ENCODE data around the gene ZBTB37. TPM values are rescaled to one million over a fixed set of nuclear protein-coding genes. Genes with fewer than 3 reads are reported as not detected.

ZBTB37 gene
- total RNA-seq, 1 donor from 2014 or later, result 15.7 TPM

DNA sequence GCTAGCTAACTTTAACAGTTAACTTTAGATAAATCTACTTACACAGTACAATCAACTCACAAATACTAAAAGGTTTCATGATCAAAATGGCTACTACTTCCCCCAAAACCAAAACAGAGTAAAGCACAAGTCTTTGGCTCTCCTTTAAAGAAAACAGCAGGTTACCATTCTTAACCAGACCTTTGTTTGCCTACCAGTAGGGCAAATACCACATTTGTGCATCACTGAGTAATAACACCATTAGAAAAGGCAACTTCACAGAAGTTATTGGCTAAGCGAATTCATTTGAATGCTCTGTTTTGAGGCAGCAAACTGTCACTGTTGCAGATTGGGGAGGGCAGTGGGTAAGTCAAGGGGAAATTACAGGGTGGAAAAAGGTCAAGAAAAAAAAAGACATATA is 66.3 kb downstream of the ZBTB37 start:
- Mint-ChIP-seq H3K27me3 (ENCODE audit: low read depth) (no peaks in the 10 kb centered on the region), H3K4me3 (no peak overlapping the region), H3K4me1 (no peaks in the 10 kb centered on the region), H3K9me3 (no peaks in the 10 kb centered on the region), H3K36me3 (ENCODE audit: low read depth) (peaks cover 3% of the 10 kb centered on the region), H3K27ac (ENCODE audit: unreplicated experiment) (no peak overlapping the region)
- TF ChIP-seq, protein P1, sequence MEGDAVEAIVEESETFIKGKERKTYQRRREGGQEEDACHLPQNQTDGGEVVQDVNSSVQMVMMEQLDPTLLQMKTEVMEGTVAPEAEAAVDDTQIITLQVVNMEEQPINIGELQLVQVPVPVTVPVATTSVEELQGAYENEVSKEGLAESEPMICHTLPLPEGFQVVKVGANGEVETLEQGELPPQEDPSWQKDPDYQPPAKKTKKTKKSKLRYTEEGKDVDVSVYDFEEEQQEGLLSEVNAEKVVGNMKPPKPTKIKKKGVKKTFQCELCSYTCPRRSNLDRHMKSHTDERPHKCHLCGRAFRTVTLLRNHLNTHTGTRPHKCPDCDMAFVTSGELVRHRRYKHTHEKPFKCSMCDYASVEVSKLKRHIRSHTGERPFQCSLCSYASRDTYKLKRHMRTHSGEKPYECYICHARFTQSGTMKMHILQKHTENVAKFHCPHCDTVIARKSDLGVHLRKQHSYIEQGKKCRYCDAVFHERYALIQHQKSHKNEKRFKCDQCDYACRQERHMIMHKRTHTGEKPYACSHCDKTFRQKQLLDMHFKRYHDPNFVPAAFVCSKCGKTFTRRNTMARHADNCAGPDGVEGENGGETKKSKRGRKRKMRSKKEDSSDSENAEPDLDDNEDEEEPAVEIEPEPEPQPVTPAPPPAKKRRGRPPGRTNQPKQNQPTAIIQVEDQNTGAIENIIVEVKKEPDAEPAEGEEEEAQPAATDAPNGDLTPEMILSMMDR (conservative IDR thresholded peaks at IDR 0.05), result no peak
- DNase-seq (ENCODE audit: low read depth, low spot score), result no peak

DNA sequence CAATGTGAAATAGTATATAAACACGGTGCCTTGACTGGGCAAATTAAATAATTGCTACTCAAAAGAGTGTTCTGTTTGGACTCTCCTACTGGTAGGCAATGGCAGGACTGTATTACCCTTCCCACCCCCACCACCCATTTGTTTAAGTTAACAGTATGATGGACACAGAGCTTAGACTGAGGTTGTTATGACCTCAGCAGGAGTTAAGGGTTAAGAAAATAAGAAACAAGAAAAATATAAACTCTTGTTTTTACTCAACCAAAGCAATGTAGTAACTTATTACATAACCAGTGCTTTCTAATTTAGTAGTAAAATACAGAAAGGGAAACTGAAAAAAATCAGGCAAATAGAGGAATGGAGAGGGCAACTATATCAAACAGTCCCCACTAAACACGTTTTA is 68.9 kb downstream of the ZBTB37 start:
- Mint-ChIP-seq H3K9me3 (no peaks in the 10 kb centered on the region), H3K36me3 (ENCODE audit: low read depth) (peaks cover 7% of the 10 kb centered on the region), H3K27me3 (ENCODE audit: low read depth) (no peaks in the 10 kb centered on the region), H3K27ac (ENCODE audit: unreplicated experiment) (no peak overlapping the region), H3K4me1 (no peaks in the 10 kb centered on the region), H3K4me3 (no peak overlapping the region)
- TF ChIP-seq, protein P1 (conservative IDR thresholded peaks at IDR 0.05), result no peak
- no peak for DNase-seq (ENCODE audit: low read depth, low spot score)

DNA sequence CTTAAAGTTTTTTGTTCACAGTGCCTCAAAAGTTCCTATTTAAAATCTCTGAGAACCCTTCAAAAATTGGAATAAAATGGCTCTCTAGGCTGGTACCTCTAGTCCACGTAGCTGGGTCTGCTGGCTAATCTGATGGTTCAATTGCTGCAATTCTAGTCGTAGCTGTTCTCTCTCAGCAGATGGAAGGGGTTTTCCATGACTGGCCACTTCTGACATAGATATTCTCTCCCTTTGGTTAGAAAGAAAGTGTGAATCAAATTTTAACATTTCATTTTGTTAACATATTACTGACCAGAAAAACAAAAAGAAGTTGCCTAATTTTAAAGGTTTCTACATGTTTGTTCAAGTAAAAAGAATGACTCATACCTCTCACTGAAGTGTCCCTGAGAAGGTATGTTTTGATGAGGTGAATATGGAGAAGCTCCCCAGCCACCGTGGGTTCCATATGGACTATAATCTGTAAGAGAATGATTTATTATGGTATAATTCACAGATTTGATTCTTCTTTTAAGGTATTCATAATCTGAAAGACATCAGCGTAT is 78.3 kb downstream of the ZBTB37 start:
- Mint-ChIP-seq H3K9me3 (no peaks in the 10 kb centered on the region), H3K27ac (ENCODE audit: unreplicated experiment) (no peak overlapping the region), H3K4me1 (no peaks in the 10 kb centered on the region), H3K4me3 (no peak overlapping the region), H3K36me3 (ENCODE audit: low read depth) (peaks cover 18% of the 10 kb centered on the region), H3K27me3 (ENCODE audit: low read depth) (no peaks in the 10 kb centered on the region)
- no peak for DNase-seq (ENCODE audit: low read depth, low spot score)
- TF ChIP-seq, protein P1 (conservative IDR thresholded peaks at IDR 0.05), result no peak

DNA sequence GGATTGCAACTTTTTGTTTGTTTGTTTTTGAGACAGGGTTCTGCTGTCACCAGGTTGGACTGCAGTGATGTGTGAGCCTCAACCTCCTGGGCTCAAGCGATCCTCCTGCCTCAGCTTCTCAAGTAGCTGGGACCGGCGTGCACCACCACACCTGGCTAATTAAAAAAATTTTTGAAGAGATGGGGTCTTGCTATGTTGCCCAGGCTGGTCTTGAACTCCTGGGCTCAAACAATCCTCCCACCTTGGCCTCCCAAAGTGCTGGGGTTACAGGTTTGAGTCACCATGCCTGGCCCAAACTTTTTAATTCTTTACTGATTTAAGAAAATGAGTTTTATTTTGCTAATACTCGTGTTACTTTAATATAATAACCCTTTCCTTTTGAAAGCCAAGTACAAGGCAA is 80.4 kb downstream of the ZBTB37 start:
- Mint-ChIP-seq H3K4me3 (no peak overlapping the region), H3K9me3 (no peaks in the 10 kb centered on the region), H3K36me3 (ENCODE audit: low read depth) (peaks cover 9% of the 10 kb centered on the region), H3K27me3 (ENCODE audit: low read depth) (no peaks in the 10 kb centered on the region), H3K4me1 (no peaks in the 10 kb centered on the region), H3K27ac (ENCODE audit: unreplicated experiment) (no peak overlapping the region)
- TF ChIP-seq, protein P1 (conservative IDR thresholded peaks at IDR 0.05), result no peak
- DNase-seq (ENCODE audit: low read depth, low spot score), result no peak

Other genes starting within 250 kb of the ZBTB37 start
- gene TEX50, start 233.0 kb upstream of the ZBTB37 start, total RNA-seq, result not detected in 2 replicates
- gene ANKRD45, start 198.5 kb upstream of the ZBTB37 start, total RNA-seq, result 2.7 and 3.2 TPM in 2 replicates
- 21.5 and 21.9 TPM in 2 replicates for gene KLHL20, start 153.4 kb upstream of the ZBTB37 start, total RNA-seq
- 33.8 and 34.0 TPM in 2 replicates for gene DARS2, start 43.7 kb upstream of the ZBTB37 start, total RNA-seq
- gene CENPL, start 43.5 kb upstream of the ZBTB37 start, total RNA-seq, result 24.3 and 24.8 TPM in 2 replicates
- gene GAS5, start 391 bp upstream of the ZBTB37 start, total RNA-seq, result 479 and 498 TPM in 2 replicates
- 0.18 TPM in 1 of 2 replicates, not detected in the other for gene SERPINC1, start 48.9 kb downstream of the ZBTB37 start, total RNA-seq
- 35.1 and 35.2 TPM in 2 replicates for gene RC3H1, start 154.0 kb downstream of the ZBTB37 start, total RNA-seq

Measured in neural crest cell (in vitro differentiated cells).